HG03095 (cell line): ENCODE data around the gene PNLIPRP2.

Experiments
- ATAC-seq: cut with Tn5 transposase; IDR thresholded peaks from one replicate; pipeline ENCODE4 v1.9.1; 2021; ENCODE audit warnings: moderate library complexity; ENCODE audit not compliant: unreplicated experiment

Gene PNLIPRP2

DNA sequence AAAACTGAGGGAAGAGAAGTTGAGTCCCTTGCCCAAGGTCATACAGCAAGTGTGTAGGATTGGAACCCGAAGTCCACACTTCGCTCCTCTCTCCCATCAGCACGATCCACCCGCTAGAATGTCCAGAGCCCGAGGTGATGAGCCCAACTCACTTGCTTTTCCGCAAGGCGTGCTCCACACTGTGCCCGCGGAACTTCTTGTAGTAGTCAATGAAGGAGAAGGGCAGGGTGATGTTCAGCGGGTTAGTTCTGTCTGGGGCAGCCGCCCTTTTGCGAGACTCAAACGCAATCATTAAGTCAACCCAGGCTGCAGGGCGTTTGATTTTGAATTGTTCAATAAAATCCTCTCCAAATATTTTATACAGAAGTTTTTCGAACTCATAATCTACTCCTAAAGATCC lies 58.6 kb downstream of the PNLIPRP2 start:
- ATAC-seq: no peak

DNA sequence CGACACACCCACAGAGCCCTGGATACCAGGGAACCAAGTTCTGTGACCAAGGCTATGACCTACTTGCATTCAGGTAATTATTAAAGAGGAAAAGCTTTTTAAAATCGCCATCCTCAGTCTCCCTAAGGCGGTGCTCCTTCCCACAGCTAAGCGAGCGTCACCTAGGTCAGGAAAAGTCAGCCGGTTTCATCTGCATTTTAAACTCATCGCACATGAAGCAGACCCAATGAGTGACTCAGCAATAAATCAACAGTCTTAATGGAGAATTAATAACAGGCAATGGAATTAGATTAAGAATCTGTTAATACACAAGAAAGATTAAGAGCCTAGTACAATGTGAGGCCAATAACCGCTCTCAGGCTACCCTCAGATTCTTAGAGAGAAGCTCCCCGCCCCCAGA lies 62.4 kb downstream of the PNLIPRP2 start:
- ATAC-seq: no peak

DNA sequence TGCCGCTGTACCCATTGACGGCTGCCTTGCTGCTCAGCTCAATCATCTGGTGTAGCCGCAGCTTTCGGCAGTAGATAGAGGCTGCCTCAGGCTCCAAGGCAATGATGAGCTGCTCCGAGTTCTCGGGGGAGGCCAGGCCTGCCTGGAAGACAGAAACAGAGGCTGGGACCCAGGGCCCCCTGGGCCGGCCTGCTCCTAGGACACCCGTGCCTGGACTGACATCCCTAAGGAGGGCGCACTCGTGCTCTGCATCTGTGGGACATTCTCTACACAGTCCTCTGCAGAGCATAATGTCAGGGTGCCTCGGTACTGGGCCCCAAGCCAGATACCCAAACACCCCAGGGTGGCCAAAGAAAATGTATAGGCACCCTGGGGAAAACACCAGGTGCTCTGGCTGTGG lies 63.1 kb downstream of the PNLIPRP2 start:
- ATAC-seq: no peak

DNA sequence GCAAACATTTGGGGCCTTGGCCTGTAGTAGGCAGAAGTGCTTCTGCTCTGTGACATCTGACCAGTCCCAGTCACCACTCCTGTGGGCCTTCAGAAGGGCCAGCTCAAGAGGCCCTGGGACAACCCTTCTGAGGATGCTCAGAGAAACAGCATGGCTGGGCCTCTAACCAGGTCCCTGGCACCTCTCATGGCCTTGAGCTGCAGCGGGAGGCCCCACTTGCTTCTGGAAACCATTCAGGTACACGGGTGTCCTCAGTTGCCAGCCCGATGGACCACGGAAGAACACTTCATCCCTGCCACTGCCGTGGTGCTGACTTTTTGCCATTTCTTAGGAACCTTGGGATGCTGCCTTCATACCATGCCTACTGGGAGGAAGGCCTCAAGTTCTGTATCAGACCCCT lies 64.0 kb downstream of the PNLIPRP2 start:
- no peak for ATAC-seq

DNA sequence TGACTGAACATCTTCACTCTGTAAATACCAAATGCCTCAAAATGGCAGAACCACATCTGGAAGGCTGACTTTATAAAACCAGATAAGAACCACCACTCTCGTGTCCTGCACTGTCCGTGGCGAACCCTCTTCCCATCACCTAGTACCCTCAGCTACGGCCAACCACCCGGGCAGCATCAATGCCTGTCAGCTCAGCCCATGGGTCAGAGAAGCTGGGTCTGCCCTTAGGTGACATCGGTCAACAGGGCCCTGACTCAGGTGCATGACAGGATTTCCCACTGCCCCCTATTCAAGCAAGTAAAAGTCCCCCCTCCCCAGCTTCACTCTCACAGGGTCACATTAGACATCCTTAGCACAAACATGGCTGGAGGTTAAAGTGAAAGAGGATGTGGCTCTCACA lies 65.1 kb downstream of the PNLIPRP2 start:
- no peak for ATAC-seq

DNA sequence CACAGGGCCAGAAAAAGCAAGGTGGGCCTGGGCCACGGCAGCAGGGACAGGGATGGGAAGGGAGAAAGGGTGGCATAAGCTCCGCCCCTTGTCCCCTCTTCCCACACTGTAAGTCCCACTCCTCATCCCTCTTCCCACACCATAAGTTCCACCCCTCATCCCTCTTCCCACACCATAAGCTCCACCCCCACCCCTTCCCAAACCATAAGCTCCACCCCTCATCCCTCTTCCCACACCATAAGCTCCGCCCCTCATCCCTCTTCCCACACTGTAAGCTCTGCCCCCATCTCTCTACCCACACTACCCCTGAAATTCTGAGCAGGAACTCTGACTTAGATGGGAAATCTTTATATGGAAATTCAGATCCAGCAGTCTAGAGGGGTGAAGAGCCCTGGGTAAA lies 65.9 kb downstream of the PNLIPRP2 start:
- no peak for ATAC-seq

DNA sequence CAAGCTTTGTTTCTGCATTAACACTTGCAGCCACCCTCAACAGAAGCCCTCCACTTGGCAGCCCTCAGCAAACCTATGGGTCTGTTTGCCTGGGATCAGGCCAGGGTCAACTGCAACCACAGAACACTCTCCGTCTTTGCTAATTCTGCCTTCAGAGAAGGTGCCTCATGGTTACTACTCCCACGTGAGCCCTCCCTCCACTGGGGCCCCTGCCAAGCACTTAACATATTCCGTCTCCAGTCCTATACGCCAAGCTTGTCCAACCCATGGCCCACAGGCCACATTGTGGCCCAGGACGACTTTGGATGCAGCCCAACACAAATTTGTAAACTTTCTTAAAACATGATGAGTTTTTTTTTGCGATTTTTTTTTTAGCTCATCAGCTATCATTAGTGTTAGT lies 66.9 kb downstream of the PNLIPRP2 start:
- ATAC-seq: no peak

DNA sequence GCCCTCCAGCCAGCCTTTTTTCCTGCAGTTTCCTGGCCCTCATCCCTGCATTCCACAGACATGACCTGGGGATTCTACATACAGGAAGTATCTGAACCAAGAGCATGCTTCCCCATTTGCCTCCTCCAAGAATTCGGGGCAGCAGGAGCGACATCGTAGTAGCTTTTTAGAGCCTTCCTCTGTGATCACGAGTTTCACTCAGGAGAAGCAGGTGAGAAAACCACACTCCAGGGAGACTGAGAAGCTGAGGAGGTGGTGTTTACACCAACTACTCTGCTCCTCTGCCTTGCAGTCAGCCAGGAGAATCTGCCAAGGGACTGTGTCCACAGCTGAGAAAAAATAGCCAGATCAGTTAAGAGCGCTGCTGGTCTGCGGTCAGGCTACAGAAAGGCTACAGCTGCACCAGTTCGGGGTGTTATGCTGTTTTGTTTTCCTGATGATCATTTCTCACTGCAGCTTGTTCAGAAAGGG lies 67.5 kb downstream of the PNLIPRP2 start:
- no peak for ATAC-seq

DNA sequence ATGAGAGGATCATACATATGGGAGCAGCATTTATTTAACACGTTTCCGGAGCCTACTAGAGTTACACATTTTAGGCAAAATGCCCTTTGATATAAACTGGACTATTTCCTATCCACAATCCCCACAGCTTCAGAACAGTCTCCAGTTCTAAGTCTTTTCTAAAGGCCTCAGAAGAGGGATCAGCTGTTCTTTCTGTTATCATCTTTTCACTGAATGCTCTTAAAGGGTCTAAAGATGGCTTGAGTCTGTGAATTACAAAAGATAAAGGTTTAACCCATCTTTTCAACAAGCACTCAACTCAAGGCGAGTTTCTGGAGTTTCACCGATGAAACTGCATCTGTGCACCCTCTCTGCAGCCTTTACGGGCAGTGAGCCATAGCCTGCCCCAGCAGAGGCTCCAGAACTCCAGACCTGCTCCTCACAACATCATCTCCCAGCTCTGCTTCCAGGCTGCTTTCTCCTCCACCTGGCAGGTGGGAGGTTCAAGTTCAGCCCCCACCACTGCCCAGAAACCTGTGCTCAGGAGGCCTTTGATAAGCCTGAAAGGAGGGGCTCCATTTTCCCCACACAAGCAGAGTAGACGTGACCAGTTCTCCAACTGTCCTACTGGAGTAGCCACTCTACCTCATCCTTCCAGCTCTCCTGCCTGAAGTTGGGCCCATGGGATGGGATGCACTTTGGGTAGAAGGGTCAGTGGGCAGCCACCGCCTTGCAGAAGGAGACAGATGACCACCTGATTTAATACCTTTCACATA lies 68.2 kb downstream of the PNLIPRP2 start:
- no peak for ATAC-seq

DNA sequence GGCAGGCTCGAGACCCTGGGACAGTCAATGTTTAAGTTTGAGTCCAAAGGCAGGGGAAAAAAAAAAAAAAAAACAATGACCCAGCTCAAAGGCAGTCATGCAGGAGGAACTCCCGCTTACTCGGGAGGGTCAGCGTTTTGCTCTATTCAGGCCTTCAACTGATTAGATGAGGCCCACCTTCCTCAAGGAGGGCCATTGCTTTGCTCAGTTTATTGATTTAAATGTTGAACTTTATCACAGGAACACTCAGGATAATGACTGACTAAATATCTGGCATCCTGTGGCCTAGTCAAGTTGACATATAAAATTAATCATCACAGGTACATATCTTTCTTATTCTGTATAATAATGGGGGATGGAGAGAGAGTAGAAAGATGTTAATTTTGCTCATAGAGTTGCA lies 69.0 kb downstream of the PNLIPRP2 start:
- no peak for ATAC-seq

DNA sequence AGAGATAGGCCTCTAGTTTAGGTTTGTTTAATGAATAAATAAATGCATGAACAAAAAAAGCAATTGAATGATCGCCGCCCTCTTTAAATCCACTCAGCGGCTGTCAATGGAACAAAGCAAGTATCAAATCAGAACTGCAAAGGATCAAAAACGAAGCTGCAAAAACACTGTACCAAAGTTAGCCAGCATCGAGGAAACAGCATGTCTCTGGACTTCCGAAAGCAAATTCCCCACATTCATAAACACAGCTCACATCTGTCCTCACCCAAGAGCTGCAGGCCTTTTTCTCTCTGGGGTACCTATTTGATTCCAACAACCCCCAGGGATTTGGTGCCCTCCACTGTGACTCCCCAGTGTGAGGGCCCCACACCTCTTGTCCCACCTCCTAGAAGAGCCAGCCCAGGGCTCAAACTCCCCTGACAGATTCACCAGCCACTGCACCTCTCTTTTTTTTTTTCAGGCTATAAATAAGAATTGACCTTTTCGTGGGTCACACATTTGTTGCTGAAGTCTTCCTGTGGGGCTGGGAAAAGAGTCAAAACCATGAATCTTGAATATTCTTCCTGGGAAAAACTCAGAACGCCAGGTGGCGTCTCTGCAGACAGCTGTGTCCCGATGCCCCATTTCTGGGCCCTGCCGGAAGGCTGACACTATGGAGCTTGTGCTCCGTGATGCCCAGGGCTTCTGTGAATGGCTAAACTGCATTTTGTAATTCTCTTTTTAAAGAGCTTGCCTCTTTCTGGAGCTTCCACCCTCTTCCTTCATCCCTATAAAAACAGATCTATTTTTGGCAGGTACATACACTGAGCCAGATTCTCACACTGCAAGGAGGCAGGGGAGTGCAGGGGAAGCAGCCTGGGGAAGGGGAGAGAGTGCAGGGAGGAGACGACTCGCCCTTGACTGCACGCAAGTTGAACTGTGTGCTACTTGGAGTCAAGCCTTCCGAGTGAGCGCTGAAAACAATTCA lies 69.9 kb downstream of the PNLIPRP2 start:
- no peak for ATAC-seq

DNA sequence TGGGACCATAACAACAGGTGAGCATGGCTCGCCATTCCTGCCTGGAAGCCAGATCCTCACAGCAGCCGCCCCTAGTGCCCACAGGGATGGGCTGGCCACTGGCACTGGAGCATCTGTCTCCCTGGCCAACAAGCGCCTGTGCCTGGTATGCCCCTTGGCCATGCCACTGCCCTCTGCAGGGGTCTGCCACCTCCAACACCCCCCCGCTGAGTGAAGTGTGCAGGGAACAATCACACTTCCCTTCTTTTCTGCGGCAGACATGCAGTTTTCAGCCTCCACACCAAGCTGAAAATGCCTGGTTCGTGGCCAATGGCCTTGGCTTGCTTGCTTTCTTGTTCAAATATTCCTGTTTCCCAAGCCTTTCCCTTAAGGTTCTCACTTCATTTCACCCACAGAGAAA lies 70.9 kb downstream of the PNLIPRP2 start:
- no peak for ATAC-seq

DNA sequence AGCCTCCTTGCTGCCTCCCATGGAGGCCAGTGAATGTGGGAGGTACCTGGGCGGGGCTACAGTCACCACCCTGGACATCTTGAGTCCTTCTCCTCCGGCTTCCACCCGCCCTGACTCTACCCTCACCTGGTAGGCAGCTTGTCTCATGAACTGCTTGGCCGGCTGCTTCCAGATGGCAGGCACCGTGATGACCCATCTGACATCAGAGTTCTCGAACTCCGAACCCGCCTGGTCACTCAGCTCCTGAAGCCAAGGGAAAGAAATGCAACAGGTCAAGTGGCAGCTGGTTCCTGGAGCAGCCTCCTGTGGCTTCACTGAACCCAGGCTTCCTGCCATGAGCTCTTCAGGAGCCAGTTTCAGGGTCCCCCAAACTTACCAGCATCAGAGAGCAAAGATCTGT lies 71.5 kb downstream of the PNLIPRP2 start:
- ATAC-seq: no peak

DNA sequence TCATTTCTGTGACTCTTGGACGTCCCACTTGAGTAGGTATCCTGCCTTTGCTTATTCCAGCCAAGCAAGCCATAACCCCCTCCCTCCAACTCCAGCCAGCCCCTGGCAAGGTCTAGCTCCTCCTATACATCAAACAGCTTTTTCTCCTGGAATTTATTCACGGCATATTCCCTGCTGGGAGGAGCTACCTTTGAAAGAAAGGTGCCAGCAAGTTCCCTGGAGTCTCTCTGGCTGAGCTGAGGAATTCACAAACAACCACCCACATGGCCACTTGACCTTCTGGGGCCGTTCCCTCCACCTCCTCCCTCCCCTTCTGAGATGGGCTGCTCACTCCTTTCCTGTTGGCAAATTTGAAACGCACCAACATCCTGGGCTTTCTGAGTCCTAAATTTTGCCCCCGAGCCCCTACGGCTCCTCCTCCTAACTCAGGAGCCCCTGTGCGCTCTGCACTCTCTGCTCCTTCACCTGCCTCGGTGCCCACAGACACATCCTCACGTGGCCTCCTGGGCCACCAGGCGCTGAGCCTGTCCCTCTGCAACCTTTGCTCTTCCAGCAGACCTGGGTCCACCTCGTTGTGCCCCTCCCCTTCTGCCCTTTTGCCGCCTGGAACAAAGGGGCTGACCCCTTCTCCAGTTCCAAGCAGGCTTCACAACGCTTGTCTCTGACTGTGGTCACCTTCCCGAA lies 73.6 kb downstream of the PNLIPRP2 start:
- no peak for ATAC-seq
